ENCODE results near the gene TNXB.

The TNXB gene

DNA sequence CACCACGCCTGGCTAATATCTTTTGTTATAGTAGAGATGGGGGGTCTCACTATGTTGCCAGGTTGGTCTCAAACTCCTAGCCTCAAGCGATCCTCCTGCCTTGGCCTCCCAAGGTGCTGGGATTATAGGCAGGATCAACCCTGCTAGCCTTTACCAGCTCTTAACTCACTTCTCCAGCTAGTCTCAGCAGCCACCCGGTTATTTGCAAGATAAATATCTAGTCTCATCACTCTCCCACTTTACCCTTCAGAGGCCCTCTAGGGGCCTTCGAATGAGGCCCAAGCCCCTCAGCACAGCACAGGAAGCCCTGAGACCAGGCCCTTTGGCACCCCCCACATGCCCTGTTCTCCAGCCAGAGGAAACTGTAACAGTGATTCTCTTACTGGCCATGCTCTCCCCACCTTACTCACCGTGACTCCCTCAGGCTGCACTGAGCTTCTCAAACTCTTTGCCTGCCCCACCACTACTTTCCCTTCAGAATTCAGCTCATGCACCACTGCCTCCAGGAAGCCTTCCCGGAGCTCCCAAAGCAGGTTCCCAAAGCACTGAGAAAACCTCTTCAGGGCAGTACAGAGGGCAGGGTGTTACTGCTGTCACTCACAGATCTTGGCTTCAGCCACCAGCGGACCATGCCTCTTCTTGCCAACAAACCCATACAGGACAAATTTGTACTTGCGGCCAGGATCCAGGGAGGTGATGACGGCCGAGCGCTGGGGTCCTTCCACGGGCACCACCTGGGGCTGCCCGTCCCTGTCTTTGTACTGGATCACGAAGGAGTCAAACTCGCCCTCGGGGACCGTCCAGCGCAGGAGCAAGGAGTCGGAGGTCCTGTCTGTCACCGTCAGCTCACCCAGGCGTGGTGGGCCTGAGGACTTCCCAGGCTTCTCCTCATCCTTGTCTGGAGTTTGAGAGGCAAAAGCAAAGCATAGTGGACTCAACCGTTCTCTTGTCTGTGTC is 25.0 kb downstream of the TNXB start:
- Histone ChIP-seq H3K9ac (ENCODE audit: low read depth, low read length, poor library complexity, severe bottlenecking) (no peak overlapping the region), H2AFZ (ENCODE audit: low read length) (no peak overlapping the region), H3K36me3 (ENCODE audit: insufficient read depth, low read length) (no peaks in the 10 kb centered on the region), H3K79me2 (ENCODE audit: insufficient read depth, low read length) (no peaks in the 10 kb centered on the region), H3F3A (ENCODE audit: low read depth) (no peaks in the 10 kb centered on the region), H4K20me1 (ENCODE audit: insufficient read depth, low read length, poor library complexity, severe bottlenecking) (no peaks in the 10 kb centered on the region), H3K4me1 (ENCODE audit: insufficient read depth, low read length, poor library complexity, severe bottlenecking) (no peaks in the 10 kb centered on the region), H3K4me2 (ENCODE audit: low read depth, low read length, poor library complexity, severe bottlenecking) (no peak overlapping the region), H3K9me2 (replicated peaks; ENCODE audit: low read depth, low read length) (no peaks in the 10 kb centered on the region), H3K27me3 (ENCODE audit: insufficient read depth, low read length, poor library complexity, severe bottlenecking) (no peaks in the 10 kb centered on the region), H3K4me3 (ENCODE audit: low read length, poor library complexity, severe bottlenecking) (no peak overlapping the region), H3K9me3 (ENCODE audit: insufficient read depth, low read depth, low read length) (no peaks in the 10 kb centered on the region)
- TF ChIP-seq, protein P1, sequence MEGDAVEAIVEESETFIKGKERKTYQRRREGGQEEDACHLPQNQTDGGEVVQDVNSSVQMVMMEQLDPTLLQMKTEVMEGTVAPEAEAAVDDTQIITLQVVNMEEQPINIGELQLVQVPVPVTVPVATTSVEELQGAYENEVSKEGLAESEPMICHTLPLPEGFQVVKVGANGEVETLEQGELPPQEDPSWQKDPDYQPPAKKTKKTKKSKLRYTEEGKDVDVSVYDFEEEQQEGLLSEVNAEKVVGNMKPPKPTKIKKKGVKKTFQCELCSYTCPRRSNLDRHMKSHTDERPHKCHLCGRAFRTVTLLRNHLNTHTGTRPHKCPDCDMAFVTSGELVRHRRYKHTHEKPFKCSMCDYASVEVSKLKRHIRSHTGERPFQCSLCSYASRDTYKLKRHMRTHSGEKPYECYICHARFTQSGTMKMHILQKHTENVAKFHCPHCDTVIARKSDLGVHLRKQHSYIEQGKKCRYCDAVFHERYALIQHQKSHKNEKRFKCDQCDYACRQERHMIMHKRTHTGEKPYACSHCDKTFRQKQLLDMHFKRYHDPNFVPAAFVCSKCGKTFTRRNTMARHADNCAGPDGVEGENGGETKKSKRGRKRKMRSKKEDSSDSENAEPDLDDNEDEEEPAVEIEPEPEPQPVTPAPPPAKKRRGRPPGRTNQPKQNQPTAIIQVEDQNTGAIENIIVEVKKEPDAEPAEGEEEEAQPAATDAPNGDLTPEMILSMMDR (conservative IDR thresholded peaks at IDR 0.05; ENCODE audit: low read length), result no peak
- TF ChIP-seq EZH2phosphoT487 (IDR thresholded peaks at IDR 0.05; ENCODE audit: borderline replicate concordance), result no peak

DNA sequence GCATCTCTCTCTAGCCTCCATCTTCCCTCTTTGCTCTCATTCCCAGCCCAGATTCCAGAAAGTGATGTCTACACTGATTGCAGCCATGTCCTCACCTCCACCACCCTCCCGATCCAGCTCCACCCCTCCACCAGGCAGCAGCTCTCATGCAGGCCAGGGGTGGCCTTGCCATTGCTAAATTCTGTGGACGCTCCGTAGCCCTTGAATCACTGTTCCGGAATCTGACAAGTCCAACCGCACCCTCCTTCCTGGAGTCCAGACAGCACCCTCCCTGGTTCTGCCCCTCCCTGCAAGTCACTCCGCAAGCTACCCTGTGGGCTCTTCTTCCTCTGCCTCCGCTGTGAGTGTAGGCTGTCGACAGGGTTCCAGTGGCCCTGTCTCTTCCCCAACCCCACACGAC is 26.2 kb downstream of the TNXB start:
- H3K9ac ChIP-seq (ENCODE audit: low read depth, low read length, poor library complexity, severe bottlenecking), result no peak overlapping the region
- no peaks in the 10 kb centered on the region for H3F3A ChIP-seq (ENCODE audit: low read depth)
- no peaks in the 10 kb centered on the region for H3K4me1 ChIP-seq (ENCODE audit: insufficient read depth, low read length, poor library complexity, severe bottlenecking)
- no peaks in the 10 kb centered on the region for H3K9me3 ChIP-seq (ENCODE audit: insufficient read depth, low read depth, low read length)
- H3K9me2 ChIP-seq (replicated peaks; ENCODE audit: low read depth, low read length), result no peaks in the 10 kb centered on the region
- H3K4me2 ChIP-seq (ENCODE audit: low read depth, low read length, poor library complexity, severe bottlenecking), result no peak overlapping the region
- H2AFZ ChIP-seq (ENCODE audit: low read length), result no peak overlapping the region
- TF ChIP-seq, protein P1 (conservative IDR thresholded peaks at IDR 0.05; ENCODE audit: low read length), result no peak
- TF ChIP-seq EZH2phosphoT487 (IDR thresholded peaks at IDR 0.05; ENCODE audit: borderline replicate concordance), result no peak
- no peak overlapping the region for H3K4me3 ChIP-seq (ENCODE audit: low read length, poor library complexity, severe bottlenecking)
- H3K36me3 ChIP-seq (ENCODE audit: insufficient read depth, low read length), result no peaks in the 10 kb centered on the region
- no peaks in the 10 kb centered on the region for H4K20me1 ChIP-seq (ENCODE audit: insufficient read depth, low read length, poor library complexity, severe bottlenecking)
- H3K27me3 ChIP-seq (ENCODE audit: insufficient read depth, low read length, poor library complexity, severe bottlenecking), result no peaks in the 10 kb centered on the region
- no peaks in the 10 kb centered on the region for H3K79me2 ChIP-seq (ENCODE audit: insufficient read depth, low read length)

DNA sequence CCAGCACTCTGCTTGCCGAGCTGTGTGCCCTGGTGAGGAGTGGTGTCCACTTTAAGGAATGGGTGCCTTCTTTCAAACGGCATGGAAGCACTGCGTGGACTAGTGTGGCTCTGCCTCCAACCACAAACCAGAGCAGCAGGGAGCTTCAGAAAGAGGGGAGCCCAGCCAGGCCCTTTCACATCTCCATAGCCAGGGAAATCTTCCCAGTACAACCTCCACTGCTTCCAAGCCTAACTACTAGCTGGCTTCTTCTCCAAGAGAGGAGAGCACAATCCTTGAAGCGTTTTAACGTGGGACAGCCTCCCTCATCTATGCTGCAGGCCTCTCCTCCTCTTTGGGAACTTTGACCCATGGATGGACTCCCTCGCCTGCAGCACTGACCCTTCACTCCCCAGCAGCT is 26.7 kb downstream of the TNXB start:
- no peaks in the 10 kb centered on the region for H3K9me3 ChIP-seq (ENCODE audit: insufficient read depth, low read depth, low read length)
- H3K79me2 ChIP-seq (ENCODE audit: insufficient read depth, low read length), result no peaks in the 10 kb centered on the region
- no peaks in the 10 kb centered on the region for H3K36me3 ChIP-seq (ENCODE audit: insufficient read depth, low read length)
- H3K4me3 ChIP-seq (ENCODE audit: low read length, poor library complexity, severe bottlenecking), result no peak overlapping the region
- H4K20me1 ChIP-seq (ENCODE audit: insufficient read depth, low read length, poor library complexity, severe bottlenecking), result no peaks in the 10 kb centered on the region
- TF ChIP-seq EZH2phosphoT487 (IDR thresholded peaks at IDR 0.05; ENCODE audit: borderline replicate concordance), result no peak
- TF ChIP-seq, protein P1 (conservative IDR thresholded peaks at IDR 0.05; ENCODE audit: low read length), result no peak
- no peak overlapping the region for H3K4me2 ChIP-seq (ENCODE audit: low read depth, low read length, poor library complexity, severe bottlenecking)
- H3K27me3 ChIP-seq (ENCODE audit: insufficient read depth, low read length, poor library complexity, severe bottlenecking), result no peaks in the 10 kb centered on the region
- H3F3A ChIP-seq (ENCODE audit: low read depth), result no peaks in the 10 kb centered on the region
- H3K9me2 ChIP-seq (replicated peaks; ENCODE audit: low read depth, low read length), result no peaks in the 10 kb centered on the region
- H3K9ac ChIP-seq (ENCODE audit: low read depth, low read length, poor library complexity, severe bottlenecking), result no peak overlapping the region
- H3K4me1 ChIP-seq (ENCODE audit: insufficient read depth, low read length, poor library complexity, severe bottlenecking), result no peaks in the 10 kb centered on the region
- H2AFZ ChIP-seq (ENCODE audit: low read length), result no peak overlapping the region
